Mesenchymal stem cell (in vitro differentiated cells and primary cell): ENCODE measurements around the gene RPL19.

Experiments
- DNase-seq: peaks from one replicate; pipeline ENCODE4 v3.0.0-alpha.2; 2013
- H2AFZ ChIP-seq: one replicate; pipeline ENCODE4 v1.6.1; 2013; ENCODE audit warnings: low read depth, mild to moderate bottlenecking, control low read depth, inconsistent platforms, low read length, moderate library complexity
- H2AK5ac ChIP-seq: 2 replicates; pipeline ENCODE4 v1.6.1; 2013; ENCODE audit warnings: low read length, moderate library complexity, mild to moderate bottlenecking, inconsistent platforms; ENCODE audit not compliant: severe bottlenecking
- H2BK120ac ChIP-seq: one replicate; pipeline ENCODE4 v1.6.1; 2013; ENCODE audit warnings: low read depth, mild to moderate bottlenecking, inconsistent platforms, low read length, moderate library complexity
- H2BK12ac ChIP-seq, 2 experiments: one replicate each; pipeline ENCODE4 v1.6.1; 2013; ENCODE audit warnings: inconsistent platforms in 2 of 2, low read length in 2 of 2, mild to moderate bottlenecking in 2 of 2, moderate library complexity in 2 of 2, control low read depth in 1 of 2
- H2BK15ac ChIP-seq: one replicate; pipeline ENCODE4 v1.6.1; 2013; ENCODE audit warnings: mild to moderate bottlenecking, low read depth, inconsistent platforms; ENCODE audit not compliant: poor library complexity, severe bottlenecking
- H2BK5ac ChIP-seq: 2 replicates; pipeline ENCODE4 v1.6.1; 2013; ENCODE audit warnings: low read depth, mild to moderate bottlenecking, low read length, control low read depth, inconsistent platforms; ENCODE audit not compliant: poor library complexity, severe bottlenecking
- H3K14ac ChIP-seq, 2 experiments: one replicate each; pipeline ENCODE4 v1.6.1; 2013; ENCODE audit warnings: inconsistent platforms in 2 of 2, low read length in 2 of 2, control low read depth in 1 of 2, mild to moderate bottlenecking in 1 of 2, moderate library complexity in 1 of 2
- H3K18ac ChIP-seq, 2 experiments: one replicate each; pipeline ENCODE4 v1.6.1; 2013; ENCODE audit warnings: inconsistent platforms in 2 of 2, low read length in 2 of 2, control low read depth in 1 of 2, low read depth in 1 of 2, mild to moderate bottlenecking in 1 of 2
- H3K23ac ChIP-seq, 2 experiments: one replicate each; pipeline ENCODE4 v1.6.1; 2013; ENCODE audit warnings: inconsistent platforms in 2 of 2, low read length in 2 of 2, mild to moderate bottlenecking in 2 of 2, moderate library complexity in 2 of 2, control low read depth in 1 of 2
- H3K27ac ChIP-seq: 2 replicates; pipeline ENCODE4 v1.5.1; 2013; ENCODE audit warnings: mild to moderate bottlenecking, moderate library complexity, low read length, control low read depth, inconsistent platforms; ENCODE audit not compliant: poor library complexity, severe bottlenecking
- H3K27me3 ChIP-seq, 2 experiments: 2 replicates each; pipeline versions ENCODE4 v1.6.1 to v1.7.0; 2013; ENCODE audit warnings: low read length in 2 of 2, mild to moderate bottlenecking in 2 of 2, moderate library complexity in 2 of 2, control low read depth in 1 of 2, inconsistent platforms in 1 of 2; ENCODE audit not compliant: control insufficient read depth in 1 of 2, insufficient read depth in 1 of 2
- H3K36me3 ChIP-seq, 2 experiments: 2 replicates each; pipeline versions ENCODE4 v1.6.1 to v1.7.0; 2013; ENCODE audit warnings: low read length in 2 of 2, control low read depth in 1 of 2, inconsistent platforms in 1 of 2, low read depth in 1 of 2, mild to moderate bottlenecking in 1 of 2; ENCODE audit not compliant: insufficient read depth in 2 of 2, control insufficient read depth in 1 of 2
- H3K4ac ChIP-seq, 2 experiments: one replicate each; pipeline ENCODE4 v1.6.1; 2013; ENCODE audit warnings: inconsistent platforms in 2 of 2, low read length in 2 of 2, mild to moderate bottlenecking in 2 of 2, moderate library complexity in 2 of 2, control low read depth in 1 of 2, low read depth in 1 of 2
- H3K4me1 ChIP-seq: 2 replicates; pipeline ENCODE4 v1.6.1; 2013; ENCODE audit warnings: low read depth, low read length, control low read depth; ENCODE audit not compliant: control insufficient read depth, insufficient read depth
- H3K4me2 ChIP-seq: 2 replicates; pipeline ENCODE4 v1.6.1; 2013; ENCODE audit warnings: low read length, mild to moderate bottlenecking, inconsistent platforms; ENCODE audit not compliant: poor library complexity, severe bottlenecking
- H3K4me3 ChIP-seq, 2 experiments: 2 replicates each; pipeline versions ENCODE4 v1.5.1 to v1.7.0; 2013; ENCODE audit warnings: low read length in 2 of 2, mild to moderate bottlenecking in 2 of 2, control low read depth in 1 of 2, low read depth in 1 of 2; ENCODE audit not compliant: insufficient read depth in 1 of 2
- H3K79me1 ChIP-seq: replicated peaks from 2 replicates; pipeline ENCODE4 v1.6.1; 2013; ENCODE audit warnings: mild to moderate bottlenecking, control low read depth, low read length, inconsistent platforms; ENCODE audit not compliant: poor library complexity, severe bottlenecking
- H3K9ac ChIP-seq: 2 replicates; pipeline ENCODE4 v1.7.0; 2013; ENCODE audit warnings: mild to moderate bottlenecking, low read length, moderate library complexity
- H3K9me3 ChIP-seq: 2 replicates; pipeline ENCODE4 v1.7.0; 2013; ENCODE audit warnings: mild to moderate bottlenecking, low read length; ENCODE audit not compliant: control insufficient read depth
- H4K8ac ChIP-seq: one replicate; pipeline ENCODE4 v1.6.1; 2013; ENCODE audit warnings: inconsistent platforms, mild to moderate bottlenecking, low read length, moderate library complexity
- H4K91ac ChIP-seq: one replicate; pipeline ENCODE4 v1.6.1; 2013; ENCODE audit warnings: mild to moderate bottlenecking, low read length, inconsistent platforms
- WGBS: methylation state at CpG from one replicate; pipeline ENCODE4 v1.1.7; 2013; ENCODE audit warnings: mixed read lengths; 5-methylcytosine and 5-hydroxymethylcytosine counted together

RPL19 gene

GRCh38 chr17:39224778-39225307 lies 24.8 kb downstream of the RPL19 start:
- no peak overlapping the region for H2AFZ ChIP-seq
- no peaks in the 10 kb centered on the region for H3K36me3 ChIP-seq
- no peak overlapping the region for H2BK15ac ChIP-seq
- no peak for DNase-seq
- 4% methylated on average over 68 of the region's 68 CpGs for WGBS
- H3K23ac ChIP-seq: no peak overlapping the region
- H3K27ac ChIP-seq: no peak overlapping the region
- no peak overlapping the region for H2BK120ac ChIP-seq
- peak overlapping the region in 1 of 2 experiments; percentile 62 for H3K4me3 ChIP-seq
- peaks cover 40 to 60% of the 10 kb centered on the region in 2 experiments for H3K27me3 ChIP-seq
- no peak overlapping the region for H3K9ac ChIP-seq
- H3K4me2 ChIP-seq: peak overlapping the region; percentile 38
- H3K4me1 ChIP-seq: peaks cover 16% of the 10 kb centered on the region
- no peaks in the 10 kb centered on the region for H3K79me1 ChIP-seq
- no peak overlapping the region for H2BK5ac ChIP-seq
- H4K91ac ChIP-seq: no peak overlapping the region
- no peak overlapping the region for H4K8ac ChIP-seq
- H2AK5ac ChIP-seq: no peak overlapping the region
- H3K14ac ChIP-seq: no peak overlapping the region
- no peak overlapping the region for H2BK12ac ChIP-seq
- no peak overlapping the region for H3K4ac ChIP-seq
- H3K18ac ChIP-seq: no peak overlapping the region
- no peaks in the 10 kb centered on the region for H3K9me3 ChIP-seq

- H2BK120ac ChIP-seq: no peak within 1 kb of the TSS
- no peak within 1 kb of the TSS for H2AK5ac ChIP-seq
- H3K4ac ChIP-seq: no peak within 1 kb of the TSS
- H2BK15ac ChIP-seq: no peak within 1 kb of the TSS
- H3K9ac ChIP-seq: no peak within 1 kb of the TSS
- H3K36me3 ChIP-seq: no peaks in the 10 kb centered on the region
- peaks cover 35 to 56% of the 10 kb centered on the region in 2 experiments for H3K27me3 ChIP-seq
- no peaks in the 10 kb centered on the region for H3K79me1 ChIP-seq
- H3K9me3 ChIP-seq: no peaks in the 10 kb centered on the region
- H3K14ac ChIP-seq: no peak within 1 kb of the TSS
- peak within 1 kb of the TSS; percentile 62 for H3K4me2 ChIP-seq
- no peak within 1 kb of the TSS for H3K18ac ChIP-seq
- H3K4me1 ChIP-seq: peaks cover 16% of the 10 kb centered on the region
- H2AFZ ChIP-seq: no peak within 1 kb of the TSS
- H4K8ac ChIP-seq: no peak within 1 kb of the TSS
- H2BK5ac ChIP-seq: no peak within 1 kb of the TSS
- no peak within 1 kb of the TSS for H2BK12ac ChIP-seq
- DNase-seq: no peak
- H3K27ac ChIP-seq: no peak within 1 kb of the TSS
- H3K4me3 ChIP-seq: peak within 1 kb of the TSS; percentile 19 to 72
- H4K91ac ChIP-seq: no peak within 1 kb of the TSS
- no peak within 1 kb of the TSS for H3K23ac ChIP-seq
- WGBS: 3% methylated on average over 37 of the region's 71 CpGs
Observed at GRCh38 chr17:39225308-39225958, 25.4 kb downstream of the RPL19 start, which contains the start of gene STAC2. TSS of gene STAC2 (minus strand) at chr17:39225945. CDS start at chr17:39225502, 443 bp downstream.

GRCh38 chr17:39225959-39226683 lies 26.0 kb downstream of the RPL19 start:
- peak overlapping the region in 1 of 2 experiments; percentile 72 for H3K4me3 ChIP-seq

DNA sequence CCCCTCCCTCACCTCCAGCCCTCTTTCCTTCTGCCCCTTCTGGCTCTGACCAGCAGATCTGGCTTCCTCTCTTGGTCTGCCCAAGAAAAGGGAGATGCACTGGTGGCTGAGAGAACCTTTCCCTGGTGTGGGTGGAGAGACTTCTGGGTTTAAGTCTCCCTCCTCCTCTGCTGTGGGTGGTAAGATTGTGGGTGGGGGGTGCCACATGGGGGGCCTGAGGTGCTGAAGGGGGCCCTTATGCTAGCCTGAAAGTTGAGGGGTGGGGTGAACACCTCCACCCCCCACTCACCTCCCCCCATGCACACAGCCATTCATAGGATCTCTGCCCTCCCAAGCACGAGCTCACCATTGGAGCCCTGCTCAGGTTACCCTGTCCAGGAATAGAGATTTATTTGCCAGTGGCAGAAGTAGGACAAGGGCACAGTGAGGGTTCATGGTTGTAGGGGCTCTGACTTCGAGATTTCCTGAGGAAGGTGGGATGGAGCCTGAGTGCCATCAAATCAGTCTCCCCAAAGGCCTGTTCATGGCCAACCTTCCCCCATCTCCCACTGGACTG lies 27.4 kb downstream of the RPL19 start:
- 83% methylated on average over 2 of the region's 2 CpGs for WGBS
- Histone ChIP-seq H2BK5ac (no peak overlapping the region), H3K79me1 (no peaks in the 10 kb centered on the region), H3K9me3 (no peaks in the 10 kb centered on the region), H3K27me3 (peaks cover 39 to 71% of the 10 kb centered on the region in 2 experiments), H2BK12ac (no peak overlapping the region), H4K91ac (no peak overlapping the region), H3K23ac (no peak overlapping the region), H3K27ac (no peak overlapping the region), H3K4me3 (no peak overlapping the region), H2BK120ac (no peak overlapping the region), H2AFZ (no peak overlapping the region), H2AK5ac (no peak overlapping the region), H3K4me2 (no peak overlapping the region), H2BK15ac (no peak overlapping the region), H4K8ac (no peak overlapping the region), H3K18ac (no peak overlapping the region), H3K9ac (no peak overlapping the region), H3K4me1 (peaks cover 29% of the 10 kb centered on the region), H3K36me3 (no peaks in the 10 kb centered on the region), H3K14ac (no peak overlapping the region), H3K4ac (no peak overlapping the region)
- DNase-seq: no peak

More at GRCh38 chr17:39225959-39226683, 26.0 kb downstream of the RPL19 start:
- Histone ChIP-seq H3K4me1 (peaks cover 19% of the 10 kb centered on the region), H3K23ac (no peak overlapping the region), H3K79me1 (no peaks in the 10 kb centered on the region), H3K4ac (no peak overlapping the region), H2AK5ac (no peak overlapping the region), H3K4me2 (peak overlapping the region; percentile 62), H4K91ac (no peak overlapping the region), H3K18ac (no peak overlapping the region), H4K8ac (no peak overlapping the region), H2BK5ac (no peak overlapping the region), H3K14ac (no peak overlapping the region), H2AFZ (no peak overlapping the region), H3K9me3 (no peaks in the 10 kb centered on the region), H3K36me3 (no peaks in the 10 kb centered on the region), H2BK15ac (no peak overlapping the region), H2BK12ac (no peak overlapping the region), H2BK120ac (no peak overlapping the region), H3K9ac (no peak overlapping the region), H3K27me3 (peaks cover 35 to 62% of the 10 kb centered on the region in 2 experiments), H3K27ac (no peak overlapping the region)
- 12% methylated on average over 20 of the region's 24 CpGs for WGBS
- peak; percentile 50 for DNase-seq
